HG02623 (cell line): ENCODE results near the gene NEDD4.
"Not testable (repeated sequence)": the region's sequence is repeated elsewhere in the genome, so short reads cannot be mapped to it uniquely, and the experiment has no call there.

ENCODE experiments used
- ATAC-seq: cut with Tn5 transposase; IDR thresholded peaks from one replicate; pipeline ENCODE4 v1.9.1; 2021; ENCODE audit warnings: moderate library complexity; ENCODE audit not compliant: unreplicated experiment

NEDD4 gene

DNA sequence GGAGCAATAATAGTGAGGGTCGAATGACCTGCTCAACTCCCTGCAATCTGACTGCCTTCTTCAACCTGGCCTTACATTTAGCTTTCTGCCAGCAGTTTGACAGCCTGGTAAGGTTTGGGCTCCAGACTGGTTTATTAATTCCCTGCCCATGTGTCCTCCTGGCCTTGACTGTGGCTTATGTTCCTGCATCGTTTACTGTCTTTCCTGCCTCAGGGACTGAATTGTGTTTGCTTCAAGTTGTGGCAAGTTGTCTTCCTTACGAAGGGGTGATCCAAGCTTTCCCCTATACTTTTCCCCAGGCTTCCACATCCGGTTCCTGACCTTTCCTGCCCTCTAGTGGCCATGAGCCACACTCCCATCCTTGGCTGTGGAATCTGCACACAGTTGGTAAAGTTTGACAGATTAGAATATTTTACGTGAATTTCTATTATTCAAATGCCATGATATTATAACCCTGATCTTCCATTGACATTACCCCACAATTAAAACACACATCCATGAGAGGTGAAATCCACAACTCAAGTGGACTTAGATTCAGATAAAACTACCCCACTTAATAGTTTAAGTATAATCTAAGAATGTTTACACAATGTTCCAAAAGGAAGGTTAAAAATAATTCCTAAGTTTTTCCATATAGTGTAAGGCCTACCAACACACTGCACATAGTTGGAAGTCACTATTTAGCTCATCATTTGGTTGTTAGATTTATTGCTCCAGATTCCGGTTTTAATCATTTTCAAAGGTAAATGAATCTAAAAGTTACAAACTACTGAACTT is 95.7 kb downstream of the NEDD4 start:
- ATAC-seq = no peak

DNA sequence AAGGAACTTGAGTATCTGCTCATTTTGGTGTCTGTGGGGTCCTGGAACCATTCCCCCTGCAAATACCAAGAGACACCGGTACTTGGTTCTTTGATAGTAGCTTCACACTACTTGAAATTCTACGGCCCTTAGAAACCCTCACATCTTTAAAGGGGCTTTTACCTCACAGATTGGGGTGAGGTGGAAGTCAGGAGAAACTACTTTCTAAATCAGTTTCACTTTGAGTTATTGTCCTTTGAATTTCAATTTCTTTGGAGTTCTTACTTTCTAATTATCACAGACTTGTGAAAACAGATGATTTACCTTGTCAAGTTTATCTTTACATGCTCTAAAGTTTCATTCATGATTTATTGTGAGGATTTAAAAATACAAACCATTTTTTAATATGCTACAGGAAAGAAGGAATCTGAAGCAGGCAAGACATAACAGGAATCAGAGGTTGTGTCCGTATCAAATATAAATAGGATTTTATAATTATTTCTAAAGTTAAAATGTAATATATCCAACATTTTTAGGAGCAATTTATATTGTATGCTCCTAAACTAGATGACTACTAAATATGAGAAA is 98.9 kb downstream of the NEDD4 start:
- no peak for ATAC-seq

DNA sequence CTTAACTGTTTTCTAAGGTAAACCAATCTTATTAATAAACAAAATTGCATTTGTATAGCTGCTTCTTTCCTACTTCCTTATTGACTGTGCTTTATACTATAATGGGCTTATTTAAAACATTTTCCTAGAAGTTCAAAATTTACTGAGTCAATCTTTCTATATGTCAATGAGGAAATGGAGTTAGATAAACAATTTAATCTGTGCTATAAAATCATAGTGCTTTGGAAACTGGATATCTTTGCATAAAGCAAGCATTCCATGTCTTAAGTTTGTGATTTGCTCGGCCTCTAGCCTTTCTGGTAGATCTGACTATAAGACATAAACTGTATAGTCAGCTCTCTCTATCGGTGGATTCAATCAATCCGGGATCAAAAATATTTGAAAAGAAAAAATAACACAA is 99.6 kb downstream of the NEDD4 start:
- no peak for ATAC-seq

GRCh38 chr15:55891196-55891595 is 102.2 kb downstream of the NEDD4 start:
- no peak for ATAC-seq

- ATAC-seq = no peak
Measured at GRCh38 chr15:55884223-55884622, 109.2 kb downstream of the NEDD4 start.

DNA sequence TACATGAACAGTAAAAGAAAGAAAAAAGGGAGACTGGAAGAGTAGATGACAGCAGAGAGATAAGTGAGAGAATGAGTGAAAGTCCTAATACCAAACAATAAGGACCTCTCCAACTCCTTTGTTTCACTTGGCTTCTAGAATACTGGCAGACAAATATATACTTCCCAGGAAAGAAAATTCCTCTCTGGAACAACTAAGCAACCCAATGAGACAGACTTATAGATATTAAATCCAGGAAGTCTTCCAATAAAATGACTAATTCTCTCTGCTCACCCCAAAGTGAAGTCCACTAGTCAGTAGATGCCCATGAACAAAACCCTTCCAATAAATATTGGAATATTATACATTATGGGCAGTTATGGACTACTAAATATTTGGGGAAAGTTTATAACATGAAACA is 114.2 kb downstream of the NEDD4 start:
- ATAC-seq = no peak

GRCh38 chr15:55873024-55873720 is 120.2 kb downstream of the NEDD4 start:
- no peak for ATAC-seq

- ATAC-seq = no peak
Measured at GRCh38 chr15:55872471-55872870, 120.9 kb downstream of the NEDD4 start.

DNA sequence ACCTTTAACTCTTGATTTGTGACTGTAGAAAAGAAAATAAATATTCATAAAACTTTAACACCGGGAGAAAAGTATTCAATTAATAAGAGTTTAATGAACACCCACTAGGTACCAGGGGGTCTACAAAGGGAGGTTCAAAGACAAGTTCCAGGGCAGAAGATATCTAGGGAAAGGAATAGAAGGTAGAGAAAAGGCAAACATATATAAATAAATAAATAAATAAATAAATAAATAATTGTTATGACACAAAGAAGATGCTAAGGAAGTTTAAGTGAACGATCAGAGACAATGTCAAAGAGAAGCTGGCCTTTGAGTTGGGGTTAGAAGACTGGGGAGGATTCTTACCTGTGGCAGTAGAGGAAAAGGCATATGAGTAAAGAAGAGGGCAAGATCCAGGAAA is 123.8 kb downstream of the NEDD4 start:
- ATAC-seq = no peak

DNA sequence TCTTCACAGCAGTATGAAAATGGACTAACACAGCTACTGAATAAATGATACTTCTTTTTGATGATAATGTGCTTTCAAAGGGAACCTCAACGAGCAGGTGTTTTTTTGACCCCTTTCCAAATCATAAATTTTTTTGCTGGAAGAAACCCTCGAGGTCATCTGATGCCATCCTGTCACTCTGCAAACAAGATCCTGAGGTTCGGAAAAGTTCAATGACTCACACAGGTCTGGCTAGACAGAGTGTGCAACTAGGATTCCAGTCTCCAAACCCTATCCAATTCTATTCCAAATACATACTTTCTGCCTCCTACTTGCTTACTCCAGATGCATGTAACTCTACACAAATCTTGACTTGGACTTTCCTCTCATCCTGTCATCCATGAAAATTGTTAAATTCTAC is 124.7 kb downstream of the NEDD4 start:
- ATAC-seq = no peak

DNA sequence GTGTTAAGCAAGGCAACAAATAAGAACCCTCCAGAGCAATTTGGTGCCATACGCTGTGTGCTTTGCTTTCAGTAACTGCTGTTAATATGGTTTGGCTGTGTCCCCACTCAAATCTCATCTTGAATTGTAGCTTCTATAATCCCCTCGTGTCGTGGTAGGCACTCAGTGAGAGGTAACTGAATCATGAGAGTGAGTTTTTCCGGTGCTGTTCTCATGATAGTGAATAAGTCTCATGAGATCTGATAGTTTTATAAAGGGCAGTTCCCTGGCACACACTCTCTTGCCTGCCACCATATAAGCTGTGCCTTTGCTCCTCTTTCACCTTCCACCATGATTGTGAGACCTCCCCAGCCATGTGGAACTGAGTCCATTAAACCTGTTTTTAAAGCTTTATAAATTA is 125.1 kb downstream of the NEDD4 start:
- ATAC-seq = not testable (repeated sequence)

GRCh38 chr15:55863911-55864310 is 129.5 kb downstream of the NEDD4 start:
- ATAC-seq = no peak

DNA sequence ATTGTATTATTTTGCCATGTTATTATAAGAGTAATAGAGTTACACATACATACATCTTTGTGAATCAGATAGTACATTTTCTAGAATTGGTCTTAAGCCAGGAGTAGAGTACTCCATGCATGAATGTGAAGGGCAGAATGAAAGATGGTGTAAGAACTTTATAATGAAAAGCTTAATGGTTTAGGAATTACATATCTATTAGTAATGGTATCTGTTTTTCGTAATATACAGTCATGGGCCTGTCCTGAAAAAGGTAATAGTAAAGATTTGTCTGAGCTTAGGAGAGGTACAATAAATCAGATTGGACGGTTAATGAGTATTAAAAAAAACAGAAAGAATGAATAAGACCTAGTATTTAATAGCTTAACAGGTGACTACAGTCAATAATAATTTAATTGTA is 132.3 kb downstream of the NEDD4 start:
- ATAC-seq = no peak

GRCh38 chr15:55860468-55860867 is 132.9 kb downstream of the NEDD4 start:
- no peak for ATAC-seq

DNA sequence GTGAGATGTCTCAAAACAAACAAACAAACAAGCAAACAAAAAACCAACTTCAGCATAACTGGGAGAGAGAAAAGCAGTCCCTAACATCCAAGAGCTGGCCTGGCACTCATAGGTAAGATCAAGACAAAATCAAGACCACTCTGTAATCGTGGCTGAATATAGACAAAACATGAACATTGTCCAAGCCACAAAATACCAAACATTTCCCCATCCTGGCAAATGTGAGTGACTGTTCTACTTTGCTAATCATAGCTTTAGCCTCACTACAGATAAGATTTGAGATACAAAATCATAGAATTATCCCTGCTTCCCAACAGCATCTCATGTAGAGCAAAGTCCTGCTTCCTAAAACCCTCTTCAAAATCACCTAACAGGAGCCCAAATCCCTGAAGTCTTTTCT is 133.7 kb downstream of the NEDD4 start:
- ATAC-seq = no peak

GRCh38 chr15:55858661-55859060 is 134.8 kb downstream of the NEDD4 start:
- no peak for ATAC-seq

- ATAC-seq = no peak
Measured at GRCh38 chr15:55856506-55857164, 136.8 kb downstream of the NEDD4 start.

- ATAC-seq = no peak
Measured at GRCh38 chr15:55853134-55853533, 140.3 kb downstream of the NEDD4 start.

GRCh38 chr15:55846116-55846707 is 147.2 kb downstream of the NEDD4 start:
- ATAC-seq = peak; percentile 81

DNA sequence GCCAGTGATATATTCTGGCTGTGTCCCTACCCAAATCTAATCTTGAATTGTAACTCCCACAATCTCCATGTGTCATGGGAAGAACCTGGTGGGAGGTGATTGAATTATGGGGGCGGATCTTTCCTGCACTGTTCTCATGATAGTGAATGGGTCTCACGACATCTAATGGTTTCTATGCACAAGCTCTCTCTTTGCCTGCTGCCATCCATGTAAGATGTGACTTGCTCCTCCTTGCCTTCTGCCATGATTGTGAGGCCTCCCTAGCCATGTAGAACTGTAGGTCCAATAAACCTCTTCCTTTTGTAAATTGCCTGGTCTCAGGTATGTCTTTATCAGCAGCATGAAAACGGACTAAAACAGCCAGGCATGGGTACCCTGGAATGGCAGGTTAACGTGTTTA is 150.5 kb downstream of the NEDD4 start:
- ATAC-seq = not testable (repeated sequence)

DNA sequence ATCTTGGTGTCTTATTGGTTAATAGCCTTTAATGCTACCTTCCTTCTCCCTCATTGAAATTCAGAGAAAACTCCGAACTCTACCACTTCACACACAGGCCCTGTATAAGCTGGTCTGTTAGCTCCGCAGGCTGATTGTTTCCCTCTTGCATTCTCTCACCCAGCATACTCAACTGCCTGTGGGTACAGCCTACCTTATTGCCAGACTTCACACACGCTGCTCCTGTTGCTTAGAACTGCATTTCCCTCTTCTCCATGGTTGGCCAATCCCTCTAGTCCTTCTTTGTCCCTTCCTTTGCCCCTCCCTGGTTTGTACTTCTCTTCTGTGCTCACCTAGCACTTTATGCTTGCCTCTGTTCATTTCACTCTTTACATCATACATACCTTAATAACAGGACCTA is 157.5 kb downstream of the NEDD4 start:
- ATAC-seq = no peak
